ENCODE measurements around the gene TMEM235. TPM values are rescaled to one million over a fixed set of nuclear protein-coding genes. Genes with fewer than 3 reads are reported as not detected.

TMEM235 gene
- total RNA-seq, 1 donor from 2014 or later = not detected

- no peak for TF ChIP-seq CTCF (IDR thresholded peaks at IDR 0.05; ENCODE audit: insufficient read depth, low read length, poor library complexity, severe bottlenecking)
- no peak for DNase-seq (ENCODE audit: low read depth)
- H3K27me3 ChIP-seq (ENCODE audit: control insufficient read depth, insufficient read depth, low read length) = no peaks in the 10 kb centered on the region
- H3K4me3 ChIP-seq (ENCODE audit: low read depth, low read length) = peak overlapping the region; percentile 51
- H3K36me3 ChIP-seq (ENCODE audit: control insufficient read depth, insufficient read depth, low read length) = no peaks in the 10 kb centered on the region
Observed at GRCh38 chr17:78185981-78186691, 45.3 kb upstream of the TMEM235 start.

GRCh38 chr17:78186692-78187595, 44.5 kb upstream of the TMEM235 start, which contains the start of the genes AFMID and TK1:
Gene AFMID (plus strand): TSS chr17:78187362. CDS start chr17:78187371, 9 bp downstream.
Gene TK1 (minus strand): TSS chr17:78187052. CDS start chr17:78186994, 58 bp downstream.
- TF ChIP-seq CTCF (IDR thresholded peaks at IDR 0.05; ENCODE audit: insufficient read depth, low read length, poor library complexity, severe bottlenecking) = peak; percentile 80
- DNase-seq (ENCODE audit: low read depth) = peak; percentile 69
- Histone ChIP-seq H3K36me3 (ENCODE audit: control insufficient read depth, insufficient read depth, low read length) (no peaks in the 10 kb centered on the region), H3K27me3 (ENCODE audit: control insufficient read depth, insufficient read depth, low read length) (no peaks in the 10 kb centered on the region), H3K4me3 (ENCODE audit: low read depth, low read length) (peak within 1 kb of the TSS; percentile 52)

GRCh38 chr17:78196716-78197115, 34.7 kb upstream of the TMEM235 start:
- TF ChIP-seq CTCF (IDR thresholded peaks at IDR 0.05; ENCODE audit: insufficient read depth, low read length, poor library complexity, severe bottlenecking) = no peak
- Histone ChIP-seq H3K36me3 (ENCODE audit: control insufficient read depth, insufficient read depth, low read length) (no peaks in the 10 kb centered on the region), H3K27me3 (ENCODE audit: control insufficient read depth, insufficient read depth, low read length) (no peaks in the 10 kb centered on the region), H3K4me3 (ENCODE audit: low read depth, low read length) (no peak overlapping the region)
- no peak for DNase-seq (ENCODE audit: low read depth)

- no peaks in the 10 kb centered on the region for H3K36me3 ChIP-seq (ENCODE audit: control insufficient read depth, insufficient read depth, low read length)
- DNase-seq (ENCODE audit: low read depth) = no peak
- H3K4me3 ChIP-seq (ENCODE audit: low read depth, low read length) = no peak overlapping the region
- no peak for TF ChIP-seq CTCF (IDR thresholded peaks at IDR 0.05; ENCODE audit: insufficient read depth, low read length, poor library complexity, severe bottlenecking)
- H3K27me3 ChIP-seq (ENCODE audit: control insufficient read depth, insufficient read depth, low read length) = no peaks in the 10 kb centered on the region
Observed at GRCh38 chr17:78197147-78197832, 34.1 kb upstream of the TMEM235 start.

GRCh38 chr17:78200451-78200850, 31.0 kb upstream of the TMEM235 start:
- Histone ChIP-seq H3K36me3 (ENCODE audit: control insufficient read depth, insufficient read depth, low read length) (no peaks in the 10 kb centered on the region), H3K4me3 (ENCODE audit: low read depth, low read length) (no peak overlapping the region), H3K27me3 (ENCODE audit: control insufficient read depth, insufficient read depth, low read length) (no peaks in the 10 kb centered on the region)
- no peak for DNase-seq (ENCODE audit: low read depth)
- TF ChIP-seq CTCF (IDR thresholded peaks at IDR 0.05; ENCODE audit: insufficient read depth, low read length, poor library complexity, severe bottlenecking) = no peak

All from kidney epithelial cell (primary cell).